ENCODE measurements around the gene SPDYA.

DNA sequence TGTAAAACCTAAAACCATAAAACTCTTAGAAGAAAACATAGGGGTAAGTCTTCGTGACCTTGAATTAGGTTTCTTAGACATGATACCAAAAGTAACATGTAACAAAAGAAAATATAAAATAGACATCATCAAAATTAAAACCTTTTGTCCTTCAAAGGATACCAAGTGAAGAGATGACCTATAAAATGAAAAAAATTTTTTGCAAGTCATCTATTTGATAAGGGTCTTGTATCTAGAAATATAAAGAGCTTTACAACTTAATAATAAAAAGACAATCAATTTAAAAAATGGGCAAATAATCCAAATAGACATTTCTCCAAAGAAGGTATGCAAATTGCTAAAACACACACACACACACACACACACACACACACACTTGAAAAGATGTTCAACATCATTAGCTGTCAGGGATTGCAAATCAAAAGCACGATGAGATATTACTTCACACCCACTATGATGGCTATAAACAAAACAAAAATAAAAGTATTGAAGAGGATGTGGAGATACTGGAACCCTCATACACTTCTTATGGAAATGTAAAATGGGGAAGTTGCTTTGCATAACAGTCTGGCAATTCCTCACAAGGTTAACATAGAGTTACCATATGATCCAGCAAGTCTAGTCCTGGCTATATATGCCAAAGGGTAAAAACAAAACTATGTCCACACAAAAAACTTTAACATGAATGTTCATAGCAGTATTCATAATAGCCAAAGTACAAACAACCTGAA lies 23.3 kb downstream of the SPDYA start:
- TF ChIP-seq CTCF (IDR thresholded peaks at IDR 0.05) (no peak), POLR2A (IDR thresholded peaks at IDR 0.05) (no peak), POLR2AphosphoS5 (IDR thresholded peaks at IDR 0.05) (no peak), EP300 (IDR thresholded peaks at IDR 0.05) (no peak)

All from suprapubic skin (tissue), 4 donors.